Upper lobe of left lung (tissue), 4 donors: ENCODE data around the gene JAZF1.

ENCODE experiments used
- CTCF ChIP-seq, 6 experiments: fragments of 450-650 bp in 4 of 6; fragments of 200-600 bp in 2 of 6; sonication (generic) in 2 of 6; IDR thresholded peaks; one replicate each; pipeline ENCODE4 v1.5.1; 2016 to 2019; ENCODE audit warnings: antibody characterized with exemption in 6 of 6
- EP300 ChIP-seq, 4 donors: sonication (generic); formaldehyde crosslinking; IDR thresholded peaks; one replicate each; pipeline ENCODE4 v1.5.1; 2017; ENCODE audit warnings: antibody characterized with exemption in 4 of 4, control low read depth in 2 of 4

DNA sequence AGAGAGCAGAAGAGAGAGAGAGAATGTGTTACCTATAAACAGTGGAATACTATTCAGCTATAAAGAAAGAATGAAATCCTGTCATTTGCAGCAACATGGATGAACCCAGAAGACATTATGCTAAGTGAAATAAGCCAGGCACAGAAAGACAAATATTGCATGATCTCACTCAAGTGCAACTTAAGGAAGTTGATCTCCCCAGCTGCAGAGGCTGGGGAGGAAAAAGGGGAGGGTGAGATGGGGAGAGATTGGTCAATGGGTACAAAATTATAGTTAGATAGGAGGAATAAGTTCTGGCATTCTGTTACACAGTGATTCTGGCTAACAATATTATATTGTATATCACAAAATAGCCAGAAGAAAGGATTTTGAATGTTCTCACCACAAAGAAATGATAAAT is 11.2 kb upstream of the JAZF1 start:
- TF ChIP-seq CTCF (IDR thresholded peaks at IDR 0.05), result no peak
- no peak for TF ChIP-seq EP300 (IDR thresholded peaks at IDR 0.05)
